ENCODE measurements around the gene MRM2. TPM values are rescaled to one million over a fixed set of nuclear protein-coding genes. Genes with fewer than 3 reads are reported as not detected.

The MRM2 gene
- total RNA-seq, 1 experiment from 2014 or later, result 49.9 TPM

- H3K27ac ChIP-seq (ENCODE audit: low read length), result no peak overlapping the region
- no peak overlapping the region for H3K4me3 ChIP-seq (ENCODE audit: low read depth in 2 of 2, low read length in 2 of 2)
- POLR2A ChIA-PET, result interaction anchor here (0.6 to 1.0 kb wide), 2 partner anchors 17 to 1749 kb away, joined by 3 read pairs; no protein-coding TSS in a partner anchor
- in situ Hi-C loops (cut with HindIII; ENCODE audit: low pct_unique_long_range_greater_than_20kb, low sequenced_read_pairs), result no loop called here
- DNase-seq (ENCODE audit: low read depth, low spot score), result no peak
- no TSS peak for BruUV-seq (replicated peaks)
- peaks cover 5% of the 10 kb centered on the region for H3K4me1 ChIP-seq (ENCODE audit: control insufficient read depth, insufficient read depth, low read length)
- H3K27me3 ChIP-seq (ENCODE audit: control insufficient read depth, insufficient read depth, low read length), result no peaks in the 10 kb centered on the region
- H3K36me3 ChIP-seq (ENCODE audit: control insufficient read depth, insufficient read depth, low read length), result no peaks in the 10 kb centered on the region
- peak; percentile 1; the same call in 1 of the 2 replicates for ATAC-seq
- intact Hi-C loops (cut with micrococcal nuclease; ENCODE audit: unreplicated experiment), result loop anchor here (5.0 kb wide), 1 partner anchor 97 kb away; no protein-coding TSS in a partner anchor
- CTCF ChIA-PET, result interaction anchor here (1.7 kb wide), 1 partner anchor 98 kb away, joined by 7 read pairs; no protein-coding TSS in a partner anchor
- H3K9me3 ChIP-seq (ENCODE audit: control insufficient read depth, insufficient read depth, low read depth, low read length), result no peaks in the 10 kb centered on the region
- TF ChIP-seq TCF7L2 (IDR thresholded peaks at IDR 0.05; ENCODE audit: low read depth, low read length) (no peak), POLR2AphosphoS5 (IDR thresholded peaks at IDR 0.05; ENCODE audit: low read depth, low read length) (no peak), CTCF (IDR thresholded peaks at IDR 0.05) (no peak), SIN3A (IDR thresholded peaks at IDR 0.05; ENCODE audit: borderline replicate concordance, insufficient read depth, low read depth, low read length) (no peak), REST (IDR thresholded peaks at IDR 0.05; ENCODE audit: insufficient read depth in 1 of 2, low read depth in 2 of 2, low read length in 1 of 2) (no peak)
These were observed 7.8 kb upstream of the MRM2 start for GRCh38 chr7:2249744-2250323.

- DNase-seq (ENCODE audit: low read depth, low spot score), result no peak
- H3K4me3 ChIP-seq (ENCODE audit: low read depth in 2 of 2, low read length in 2 of 2), result no peak overlapping the region
- no peaks in the 10 kb centered on the region for H3K27me3 ChIP-seq (ENCODE audit: control insufficient read depth, insufficient read depth, low read length)
- BruUV-seq (replicated peaks), result no TSS peak
- ChIA-PET CTCF (interaction anchor here (0.5 to 1.7 kb wide), 3 partner anchors 99 to 663 kb away, joined by 4 to 7 read pairs (median 6); no protein-coding TSS in a partner anchor), POLR2A (interaction anchor here (0.5 to 0.7 kb wide), 4 partner anchors 17 to 459 kb away, joined by 3 to 9 read pairs (median 3); no protein-coding TSS in a partner anchor)
- H3K4me1 ChIP-seq (ENCODE audit: control insufficient read depth, insufficient read depth, low read length), result peaks cover 5% of the 10 kb centered on the region
- peak overlapping the region; percentile 55; the same call in 1 of the 2 replicates for H3K27ac ChIP-seq (ENCODE audit: low read length)
- TF ChIP-seq POLR2AphosphoS5 (IDR thresholded peaks at IDR 0.05; ENCODE audit: low read depth, low read length), result no peak
- TF ChIP-seq TCF7L2 (IDR thresholded peaks at IDR 0.05; ENCODE audit: low read depth, low read length), result no peak
- TF ChIP-seq CTCF (IDR thresholded peaks at IDR 0.05), result no peak
- TF ChIP-seq REST (IDR thresholded peaks at IDR 0.05; ENCODE audit: insufficient read depth in 1 of 2, low read depth in 2 of 2, low read length in 1 of 2), result no peak
- TF ChIP-seq SIN3A (IDR thresholded peaks at IDR 0.05; ENCODE audit: borderline replicate concordance, insufficient read depth, low read depth, low read length), result no peak
- peak; percentile 63 for ATAC-seq
- intact Hi-C loops (cut with micrococcal nuclease; ENCODE audit: unreplicated experiment) (loop anchor here (5.0 kb wide), 1 partner anchor 98 kb away; no protein-coding TSS in a partner anchor), in situ Hi-C loops (cut with HindIII; ENCODE audit: low pct_unique_long_range_greater_than_20kb, low sequenced_read_pairs) (no loop called here)
- H3K9me3 ChIP-seq (ENCODE audit: control insufficient read depth, insufficient read depth, low read depth, low read length), result no peaks in the 10 kb centered on the region
- H3K36me3 ChIP-seq (ENCODE audit: control insufficient read depth, insufficient read depth, low read length), result no peaks in the 10 kb centered on the region
These were observed 7.1 kb upstream of the MRM2 start for GRCh38 chr7:2248984-2249694.
